Measurements from ENCODE around the gene SLC46A3.

- TF ChIP-seq, protein P1, sequence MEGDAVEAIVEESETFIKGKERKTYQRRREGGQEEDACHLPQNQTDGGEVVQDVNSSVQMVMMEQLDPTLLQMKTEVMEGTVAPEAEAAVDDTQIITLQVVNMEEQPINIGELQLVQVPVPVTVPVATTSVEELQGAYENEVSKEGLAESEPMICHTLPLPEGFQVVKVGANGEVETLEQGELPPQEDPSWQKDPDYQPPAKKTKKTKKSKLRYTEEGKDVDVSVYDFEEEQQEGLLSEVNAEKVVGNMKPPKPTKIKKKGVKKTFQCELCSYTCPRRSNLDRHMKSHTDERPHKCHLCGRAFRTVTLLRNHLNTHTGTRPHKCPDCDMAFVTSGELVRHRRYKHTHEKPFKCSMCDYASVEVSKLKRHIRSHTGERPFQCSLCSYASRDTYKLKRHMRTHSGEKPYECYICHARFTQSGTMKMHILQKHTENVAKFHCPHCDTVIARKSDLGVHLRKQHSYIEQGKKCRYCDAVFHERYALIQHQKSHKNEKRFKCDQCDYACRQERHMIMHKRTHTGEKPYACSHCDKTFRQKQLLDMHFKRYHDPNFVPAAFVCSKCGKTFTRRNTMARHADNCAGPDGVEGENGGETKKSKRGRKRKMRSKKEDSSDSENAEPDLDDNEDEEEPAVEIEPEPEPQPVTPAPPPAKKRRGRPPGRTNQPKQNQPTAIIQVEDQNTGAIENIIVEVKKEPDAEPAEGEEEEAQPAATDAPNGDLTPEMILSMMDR (conservative IDR thresholded peaks at IDR 0.05; ENCODE audit: low read depth, low read length): no peak
- TF ChIP-seq EZH2 (IDR thresholded peaks at IDR 0.05; ENCODE audit: borderline replicate concordance, low read depth, low read length, poor library complexity, severe bottlenecking): no peak
Observed at GRCh38 chr13:28716511-28716910, 2.3 kb downstream of the SLC46A3 start.

Measured in A673 (cell line).